MM.1S (cell line): ENCODE results near the gene KRT75.

Experiments
- CTCF ChIP-seq: fragments of 300-600 bp; sonication (generic); IDR thresholded peaks from 2 replicates; pipeline ENCODE4 v1.5.1; 2016; ENCODE audit warnings: antibody characterized with exemption, low read length, mixed read lengths
- EZH2 ChIP-seq: fragments of 300-600 bp; sonication (generic); optimal IDR thresholded peaks from 2 replicates; pipeline ENCODE3; 2017; ENCODE audit warnings: low read depth, mild to moderate bottlenecking, antibody characterized with exemption, low read length, mixed read lengths
- EZH2phosphoT487 ChIP-seq: fragments of 300-600 bp; sonication (generic); IDR thresholded peaks from 2 replicates; pipeline ENCODE4 v1.6.1; 2018; ENCODE audit warnings: antibody characterized with exemption, low read length

- no peak for TF ChIP-seq CTCF
- no peak for TF ChIP-seq EZH2
- TF ChIP-seq EZH2phosphoT487, result no peak
Observed at GRCh38 chr12:52436828-52437474, 2.8 kb upstream of the KRT75 start.
